GM18526 (cell line): ENCODE measurements around the gene ELMOD1.
A peak's percentile ranks its signal among the peaks of the same experiment; 100 is the strongest.

Experiments used
- POLR2A ChIP-seq: IDR thresholded peaks from 3 replicates; pipeline ENCODE4 v1.6.1; 2011; ENCODE audit not compliant: insufficient read length; ENCODE audit errors: extremely low read depth

The ELMOD1 gene

DNA sequence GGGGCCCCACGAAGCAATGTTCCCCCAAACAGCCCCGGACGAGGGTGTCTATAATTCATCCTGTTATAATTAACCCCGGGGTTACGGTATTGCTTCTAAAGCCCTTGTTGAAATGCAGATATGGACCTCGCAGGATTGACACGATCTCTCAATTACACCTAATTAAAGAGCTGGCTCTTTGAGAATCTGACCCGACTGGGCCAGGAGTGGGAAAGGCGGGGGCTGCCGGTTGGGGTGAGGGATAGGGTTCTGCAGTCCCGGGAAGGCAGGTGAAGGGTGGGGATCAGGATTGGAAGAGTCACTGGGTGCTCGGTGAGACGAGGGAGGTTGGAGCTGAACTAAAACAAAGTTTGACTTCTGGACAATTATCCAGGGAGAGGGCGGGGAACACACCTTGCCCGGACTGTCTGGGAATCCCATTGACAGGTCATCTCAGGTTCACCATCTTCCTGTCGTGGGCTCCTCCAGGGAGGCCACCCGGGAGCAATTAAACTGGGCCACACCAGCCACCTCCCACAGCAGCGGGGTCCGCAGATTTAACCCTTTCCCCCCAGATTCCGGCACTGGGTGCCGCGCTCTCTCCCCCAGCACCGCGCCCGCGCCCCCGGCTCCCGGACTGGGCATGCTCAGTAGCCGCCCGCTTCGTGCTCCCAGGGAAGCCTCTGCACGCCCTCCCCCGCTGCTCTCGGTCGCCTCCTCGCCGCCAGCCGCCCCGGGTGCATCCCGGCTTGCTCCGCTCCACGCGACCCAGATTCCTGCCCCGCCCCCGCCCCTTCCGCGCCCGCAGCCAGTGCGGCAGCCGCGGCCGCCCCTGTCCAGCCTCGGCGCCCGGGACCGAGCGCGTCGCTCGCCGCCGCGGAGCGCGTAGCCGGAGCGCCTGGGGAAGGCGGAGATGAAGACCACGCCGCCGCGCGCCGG is at the start of gene ELMOD1:
Gene ELMOD1 (plus strand): TSS at position 688 of the 918 bp plus-strand sequence. CDS start 27,043 bp downstream, outside the sequence.
- TF ChIP-seq POLR2A = no peak

DNA sequence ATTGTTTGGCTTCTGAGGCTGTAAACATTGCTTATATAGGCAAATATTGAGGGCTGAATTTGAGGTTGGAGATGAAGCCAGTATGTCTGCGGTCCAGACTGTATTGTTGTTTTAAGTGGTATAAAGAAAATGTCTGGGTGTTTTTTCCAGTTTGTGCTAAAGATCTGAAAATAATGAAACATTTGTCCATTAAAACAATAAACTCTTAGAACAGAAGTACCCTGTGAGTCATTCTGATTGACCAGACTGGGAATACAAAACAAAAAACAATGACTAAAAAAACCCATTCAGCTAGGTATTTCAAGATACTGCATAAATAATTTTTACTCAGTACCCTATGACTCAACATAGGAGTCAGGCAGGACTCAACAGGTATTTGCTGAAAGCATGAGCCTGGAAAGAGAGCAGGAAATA is 45.8 kb upstream of the ELMOD1 start:
- no peak for TF ChIP-seq POLR2A

DNA sequence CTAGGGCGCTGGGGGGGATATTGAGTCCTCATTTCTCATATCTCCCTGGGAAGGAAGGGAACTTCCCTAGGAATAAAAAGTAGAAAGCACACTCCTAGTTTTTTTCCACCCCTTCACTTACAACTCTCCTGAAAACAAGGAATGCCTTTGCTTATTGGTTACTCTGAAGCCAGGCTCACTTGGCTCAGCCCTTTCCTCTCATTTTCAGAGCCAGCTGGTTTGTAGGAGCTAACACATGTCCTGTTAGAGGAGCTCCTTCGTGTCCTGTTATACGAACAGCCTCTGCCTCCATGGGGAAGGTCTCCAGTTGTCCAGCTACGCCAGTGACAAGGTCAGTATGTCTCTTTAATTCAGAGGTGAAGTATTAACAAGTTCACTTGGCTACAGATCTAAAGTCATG is 43.0 kb upstream of the ELMOD1 start:
- TF ChIP-seq POLR2A = no peak

DNA sequence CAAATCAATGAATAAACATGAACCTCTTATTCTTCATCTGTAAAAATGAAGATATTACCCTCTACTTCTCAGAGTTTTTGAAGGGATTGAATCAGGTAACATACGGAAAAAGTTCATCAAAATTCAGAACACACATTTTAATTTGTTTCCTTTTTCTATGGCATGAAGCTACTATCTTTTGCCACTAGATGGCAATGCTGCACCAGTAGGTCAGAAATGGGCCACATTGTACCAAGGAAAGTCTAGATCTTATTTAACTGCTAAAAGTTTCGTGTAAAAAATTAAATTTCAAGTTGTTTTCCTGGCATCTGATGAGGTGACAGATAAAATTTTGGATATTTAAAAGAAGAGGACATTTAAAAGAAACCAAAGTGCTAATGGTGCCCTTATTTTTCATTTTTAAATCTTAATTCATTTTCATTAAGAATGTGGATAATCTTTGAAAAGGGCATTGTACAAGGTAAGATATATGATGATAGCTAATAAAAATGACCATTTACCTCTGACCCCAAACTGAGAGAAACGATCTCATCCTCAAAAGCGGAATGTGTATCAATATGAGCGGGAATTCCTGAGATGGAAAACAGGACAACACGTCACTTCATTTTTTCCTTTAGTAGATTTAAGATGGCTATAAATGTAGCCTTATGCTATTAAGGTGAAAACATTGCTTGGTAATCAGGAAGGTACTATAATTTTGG is 41.5 kb upstream of the ELMOD1 start:
- TF ChIP-seq POLR2A = no peak

DNA sequence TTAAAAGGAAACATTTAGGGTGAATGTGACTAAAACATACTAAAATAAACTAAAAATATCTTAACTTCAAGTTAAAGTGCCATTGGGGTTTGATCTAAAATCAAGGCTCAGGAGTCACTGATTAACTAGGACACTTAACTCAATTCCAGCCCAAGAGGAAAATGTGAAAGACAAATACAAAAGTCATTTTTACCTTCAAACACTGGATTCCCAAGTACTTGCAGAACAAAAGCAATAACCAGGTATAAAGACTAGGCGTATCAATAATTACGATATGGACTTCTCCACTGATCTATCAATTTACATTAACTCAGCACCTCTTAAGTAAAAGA is 41.0 kb upstream of the ELMOD1 start:
- TF ChIP-seq POLR2A = no peak

DNA sequence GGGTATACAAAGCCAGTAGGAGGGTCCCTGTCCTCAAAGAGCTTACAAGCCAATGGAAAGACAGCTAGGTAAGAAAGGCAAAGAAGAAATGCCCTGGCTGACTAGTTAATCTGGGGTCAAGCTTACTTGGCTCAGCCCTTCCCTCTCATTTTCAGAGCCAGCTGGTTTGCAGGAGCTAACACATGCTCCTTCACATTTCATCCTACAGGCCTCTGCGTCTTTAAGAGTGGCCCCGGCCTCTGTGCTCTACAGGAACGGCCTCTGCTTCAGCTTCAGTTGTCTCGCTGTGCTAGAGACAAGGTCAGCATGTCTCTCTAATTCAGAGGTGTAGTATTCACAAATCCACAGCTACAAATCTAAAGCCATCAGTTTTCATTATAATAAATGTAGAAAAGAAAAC is 40.6 kb upstream of the ELMOD1 start:
- TF ChIP-seq POLR2A = no peak

DNA sequence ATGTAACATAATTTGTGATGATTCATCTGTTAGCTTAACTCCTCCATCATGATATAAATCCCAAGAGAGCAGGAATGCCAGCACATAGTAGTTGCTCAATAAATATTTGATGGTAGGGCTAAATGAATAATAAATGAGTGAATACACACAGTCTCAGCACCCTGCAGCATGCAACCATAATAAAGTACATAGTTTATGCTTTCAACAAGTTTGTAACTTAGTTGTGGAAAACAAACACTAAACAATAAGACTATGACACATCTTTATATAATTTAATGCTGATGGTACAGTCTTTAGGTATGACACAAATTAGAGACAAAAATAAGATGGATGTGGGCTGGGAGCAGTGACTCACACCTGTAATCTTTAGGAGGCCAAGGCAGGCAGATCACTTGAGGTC is 29.3 kb upstream of the ELMOD1 start:
- no peak for TF ChIP-seq POLR2A

DNA sequence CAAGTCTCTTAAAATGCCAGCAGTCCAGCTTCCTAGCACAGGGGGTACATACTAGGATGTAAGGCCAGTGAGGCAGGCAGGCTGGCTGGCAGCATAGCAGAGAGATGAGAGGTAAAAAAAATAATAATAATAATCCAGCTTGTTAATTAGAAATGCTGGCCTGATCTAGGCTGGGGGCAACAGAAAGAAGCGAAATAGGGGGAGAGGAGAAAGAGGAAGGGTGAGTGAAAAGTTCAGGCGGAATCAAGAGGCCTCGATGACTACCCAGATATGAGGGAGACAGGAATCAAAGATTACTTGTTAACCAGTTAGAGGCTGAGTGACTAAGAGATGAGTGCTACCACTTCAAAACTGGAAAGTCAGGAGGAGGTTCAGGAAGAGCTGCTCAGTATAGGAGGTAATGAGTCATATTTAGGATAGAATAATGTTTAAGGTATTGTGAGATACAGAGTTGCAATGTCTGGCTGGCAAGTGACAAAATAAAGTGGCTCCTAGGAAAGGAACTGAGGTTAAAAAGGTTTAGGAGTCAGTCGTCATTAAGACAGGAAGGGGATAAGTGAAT is 28.2 kb upstream of the ELMOD1 start:
- TF ChIP-seq POLR2A = no peak

DNA sequence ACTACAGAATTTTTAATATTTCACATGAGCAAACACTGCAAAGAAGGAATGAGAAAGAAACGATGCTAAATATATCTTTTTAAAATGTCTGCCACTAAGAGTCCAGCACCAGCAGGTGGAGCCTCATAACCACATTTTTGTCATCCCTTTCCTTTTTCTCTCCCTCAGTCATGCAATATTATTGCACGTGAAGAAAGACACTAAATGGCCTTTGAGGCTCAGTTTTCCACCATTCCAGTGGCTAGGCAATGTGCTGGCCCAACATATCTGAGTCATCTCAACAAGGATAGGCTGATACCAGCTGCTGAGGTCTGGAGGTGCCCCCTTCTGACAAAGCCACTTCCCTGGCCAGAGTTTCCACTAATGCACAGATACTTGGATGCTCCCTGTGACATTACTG is 27.2 kb upstream of the ELMOD1 start:
- no peak for TF ChIP-seq POLR2A

DNA sequence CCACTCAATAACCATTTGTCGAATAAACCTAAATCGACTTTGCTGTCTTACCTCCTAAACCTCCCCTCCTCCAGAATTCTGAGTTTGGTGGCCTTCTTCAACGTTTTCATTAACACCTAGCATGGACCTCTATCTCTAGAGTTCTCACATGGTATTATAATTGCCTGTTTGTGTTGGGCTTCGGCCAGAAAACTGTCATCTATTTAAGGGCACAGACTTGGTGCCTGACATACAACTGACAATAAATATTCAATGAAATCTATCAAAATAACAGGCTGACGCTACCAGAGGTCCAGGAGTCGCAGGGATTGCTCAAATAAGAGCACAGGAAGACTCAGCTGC is 26.1 kb upstream of the ELMOD1 start:
- no peak for TF ChIP-seq POLR2A

DNA sequence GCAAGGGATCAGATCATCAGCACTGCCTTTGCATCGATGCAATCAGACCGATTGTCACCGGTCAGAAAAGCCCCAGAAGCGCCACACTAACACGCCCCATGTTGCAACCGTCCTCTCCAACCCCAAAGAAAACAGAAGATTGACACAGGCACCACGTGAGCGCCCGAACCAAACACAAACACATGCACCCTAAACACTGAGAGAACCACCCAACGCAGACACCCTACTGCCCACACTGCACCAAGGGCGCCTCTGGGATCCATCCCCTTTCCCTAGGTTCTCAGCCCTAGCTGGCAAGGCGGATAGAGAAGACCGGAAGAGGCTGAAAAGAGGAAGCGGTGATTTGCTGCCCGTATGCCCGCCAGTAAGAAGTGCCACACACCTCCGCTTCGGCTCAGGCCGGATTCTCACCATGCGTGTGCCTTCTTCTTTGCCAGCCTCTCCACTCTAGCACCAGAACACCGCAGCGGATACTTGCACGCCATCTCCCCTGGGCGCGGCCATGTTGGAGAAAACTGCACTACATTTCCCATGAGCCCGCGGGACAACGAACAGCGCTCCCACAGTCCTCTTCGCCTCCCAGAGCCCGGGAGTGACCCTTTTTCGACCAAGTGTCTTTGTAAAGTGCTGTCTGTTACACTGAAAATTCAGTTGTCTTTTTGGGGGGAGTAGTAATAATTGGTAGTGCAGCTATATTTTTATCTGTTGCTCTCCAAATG is 25.6 kb upstream of the ELMOD1 start, which contains the start of gene ALKBH8:
Gene ALKBH8 (minus strand): TSS at position 517 of the 719 bp plus-strand sequence. CDS start 4,842 bp downstream, outside the sequence.
- peak; percentile 54 for TF ChIP-seq POLR2A

DNA sequence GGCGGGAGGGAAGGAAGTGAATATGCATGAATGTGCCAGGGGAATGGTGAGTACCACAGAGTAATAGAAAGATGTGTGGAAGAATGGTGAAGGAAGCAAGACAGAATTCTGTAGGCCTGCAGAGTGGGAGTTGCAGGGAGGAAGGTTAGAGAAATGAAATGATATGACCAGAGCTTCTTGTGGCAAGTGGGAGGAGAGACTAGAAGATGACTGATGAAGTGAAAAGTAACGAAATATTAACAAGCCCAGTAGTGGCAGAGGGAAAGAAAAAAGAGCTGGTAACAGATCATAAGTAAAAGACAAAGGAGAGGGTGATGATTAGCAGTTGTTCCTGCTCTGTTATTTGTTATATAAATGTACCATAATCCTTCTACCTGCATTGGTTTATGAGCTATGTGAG is 24.4 kb upstream of the ELMOD1 start:
- no peak for TF ChIP-seq POLR2A

DNA sequence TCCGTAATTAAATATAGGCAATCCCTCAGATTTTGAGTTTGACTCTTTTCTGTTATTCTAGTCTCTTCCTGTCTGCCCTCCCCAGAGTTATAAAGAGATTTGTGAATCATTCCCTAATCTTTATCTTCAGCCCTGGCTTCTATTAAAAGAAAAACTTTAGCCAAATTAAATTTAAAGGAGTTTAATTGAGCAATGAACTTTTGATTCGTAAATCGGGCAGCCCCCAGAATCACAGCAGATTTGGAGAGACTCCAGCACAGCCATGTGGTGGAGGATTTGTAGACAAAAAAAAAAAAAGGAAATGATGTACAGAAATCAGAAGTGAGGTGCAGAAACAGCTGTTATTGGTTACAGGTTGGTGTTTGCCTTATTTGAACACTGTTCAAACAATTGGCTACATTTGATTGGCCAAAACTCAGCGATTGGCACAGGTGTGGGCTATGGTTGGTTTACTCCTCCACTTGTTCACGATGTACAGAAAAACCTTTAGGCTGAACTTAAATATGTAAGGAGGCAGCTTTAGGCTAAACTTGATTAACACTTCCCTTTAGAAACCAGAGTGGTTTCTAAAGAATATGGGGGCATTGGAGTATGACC is 23.1 kb upstream of the ELMOD1 start:
- no peak for TF ChIP-seq POLR2A

DNA sequence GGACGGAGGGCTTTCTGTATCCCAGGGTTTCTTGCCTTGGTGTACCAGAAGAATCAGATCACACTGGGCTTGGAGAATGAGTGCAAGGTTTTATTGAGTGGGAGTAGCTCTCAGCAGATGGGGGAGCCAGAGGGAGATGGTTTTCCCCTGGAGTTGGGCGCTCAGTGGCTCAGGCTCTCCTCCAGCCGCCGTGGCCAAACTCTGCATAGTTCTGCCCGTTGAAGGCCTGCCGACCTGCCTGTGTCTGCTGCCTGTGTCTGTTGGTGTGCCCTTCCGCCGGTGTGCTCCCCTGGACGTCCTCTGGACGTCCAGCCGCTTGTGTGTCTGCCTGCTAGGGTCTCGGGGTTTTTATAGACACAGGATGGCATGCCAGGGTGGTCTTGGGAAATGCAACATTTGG is 20.9 kb upstream of the ELMOD1 start:
- TF ChIP-seq POLR2A = no peak

DNA sequence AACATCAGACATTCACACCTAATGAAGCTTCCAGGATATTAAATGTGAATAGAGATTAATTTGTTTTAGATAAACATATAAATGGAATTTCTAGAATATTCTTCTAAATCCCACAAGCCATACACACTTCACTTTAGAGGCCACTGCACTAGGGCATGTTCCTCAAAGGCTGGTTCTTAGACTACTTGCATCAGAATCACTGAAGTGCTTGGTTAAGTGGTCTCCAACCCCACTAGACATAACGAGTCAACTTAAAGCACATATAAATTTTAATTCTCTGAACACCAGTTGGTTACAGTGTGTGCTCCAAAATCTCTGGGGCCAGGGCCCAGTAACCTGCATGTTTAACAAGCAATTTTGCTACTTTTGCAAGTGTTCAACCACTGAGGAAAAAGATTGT is 17.5 kb upstream of the ELMOD1 start:
- no peak for TF ChIP-seq POLR2A

DNA sequence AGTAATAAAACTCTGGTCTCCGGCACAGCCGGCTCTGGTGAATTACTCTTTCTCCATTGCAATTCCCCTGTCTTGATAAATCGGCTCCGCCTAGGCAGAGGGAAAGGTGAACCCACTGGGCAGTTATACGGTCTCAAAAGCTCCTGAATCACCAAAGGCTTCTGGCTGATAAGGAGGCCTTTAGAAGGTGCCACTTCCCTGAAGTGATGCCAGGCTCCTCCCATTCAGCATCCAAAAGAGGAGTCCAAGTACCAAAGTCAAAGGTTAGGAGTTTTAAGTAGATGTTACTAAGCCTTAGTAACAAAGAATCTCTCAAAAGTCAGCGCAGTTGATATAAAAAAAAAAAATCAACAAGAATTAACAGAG is 13.6 kb upstream of the ELMOD1 start:
- TF ChIP-seq POLR2A = no peak

DNA sequence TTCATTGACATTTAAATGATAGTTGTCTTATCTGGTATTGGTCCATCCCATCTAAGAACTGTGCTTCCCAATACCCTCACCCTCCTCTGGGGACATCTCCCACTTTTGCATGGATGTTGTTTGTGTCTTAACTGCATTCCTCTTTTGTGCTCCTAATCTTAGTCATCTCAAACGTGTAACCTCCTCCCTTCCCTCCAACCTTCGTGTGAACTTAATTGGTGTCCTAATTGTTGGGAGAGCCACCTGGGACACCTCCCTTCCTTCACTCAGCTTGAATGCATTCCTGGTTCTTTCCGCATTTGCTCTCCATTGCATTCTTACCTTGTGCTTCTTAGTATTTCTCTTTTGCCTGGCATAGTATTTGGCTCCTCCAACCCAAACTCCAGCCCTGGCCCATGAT is 9.8 kb upstream of the ELMOD1 start:
- TF ChIP-seq POLR2A = no peak
